NOMO-1 treated with dmso at 0.1 percent for 144 hours (cell line): ENCODE measurements around the gene PYCR2.

Source experiments
- DNase-seq: peaks from one replicate; lab custom pipeline; 2025; ENCODE audit not compliant: unreplicated experiment; lab: John Stamatoyannopoulos, UW

The PYCR2 gene

GRCh38 chr1:225879521-225880221 lies 44.4 kb downstream of the PYCR2 start:
- DNase-seq = no peak

GRCh38 chr1:225878282-225878681 lies 45.8 kb downstream of the PYCR2 start:
- DNase-seq = no peak

- DNase-seq = no peak
These were observed 46.5 kb downstream of the PYCR2 start for GRCh38 chr1:225877580-225877979.

GRCh38 chr1:225876900-225877510 lies 47.0 kb downstream of the PYCR2 start:
- DNase-seq = no peak

- no peak for DNase-seq
These were observed 48.8 kb downstream of the PYCR2 start for GRCh38 chr1:225875044-225875815.

- no peak for DNase-seq
These were observed 49.6 kb downstream of the PYCR2 start for GRCh38 chr1:225874431-225874830.

- no peak for DNase-seq
These were observed 50.7 kb downstream of the PYCR2 start for GRCh38 chr1:225873281-225873850.

GRCh38 chr1:225872075-225872430 lies 52.0 kb downstream of the PYCR2 start:
- no peak for DNase-seq

- no peak for DNase-seq
These were observed 52.5 kb downstream of the PYCR2 start for GRCh38 chr1:225871359-225872074.

GRCh38 chr1:225870911-225871310 lies 53.1 kb downstream of the PYCR2 start:
- DNase-seq = no peak
